Measurements from ENCODE around the gene COL7A1. TPM values are rescaled to one million over a fixed set of nuclear protein-coding genes. Genes with fewer than 3 reads are reported as not detected.

Gene COL7A1
- total and polyA plus RNA-seq, 2 of the 13 experiments (the other 11 are each of a cell fraction or from before 2014, with no cell fraction given): 2.7 to 11.7 TPM

DNA sequence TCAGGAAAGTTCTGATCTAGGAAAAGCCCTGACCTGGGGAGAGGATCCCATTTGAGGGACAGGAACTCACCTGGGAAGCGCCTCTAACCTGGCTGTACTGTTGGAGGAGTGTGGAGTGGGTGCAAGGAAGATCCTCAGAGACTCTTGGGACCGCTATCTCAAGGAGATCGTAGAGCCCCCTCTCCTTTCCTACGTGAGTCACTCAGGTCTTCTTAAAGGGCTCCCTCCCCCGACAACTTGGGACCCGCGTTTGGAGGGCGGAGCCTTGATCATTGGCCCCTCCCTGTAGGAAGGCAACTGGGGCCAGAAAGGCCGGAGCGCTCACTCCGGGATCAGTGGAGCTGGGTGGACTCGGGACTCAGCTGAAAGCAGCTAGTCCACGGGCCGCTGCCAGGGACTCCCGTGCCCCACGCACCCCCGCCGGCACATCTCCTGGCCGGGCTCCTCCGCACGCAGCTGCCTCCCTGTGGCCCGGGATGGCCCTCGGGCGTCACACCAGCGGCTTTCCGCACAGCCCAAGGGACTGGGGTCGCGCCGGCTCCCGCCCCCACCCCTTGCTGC is 39.6 kb upstream of the COL7A1 start:
- Histone ChIP-seq H3K4me2 (ENCODE audit: low read depth, low read length) (peak overlapping the region; percentile 88), H3K27me3 (ENCODE audit: control insufficient read depth in 1 of 2, insufficient read depth in 2 of 2, low read length in 2 of 2) (no peaks in the 10 kb centered on the region; a peak in 1 of 5 replicates), H3K79me2 (ENCODE audit: insufficient read depth, low read length) (peaks cover 43% of the 10 kb centered on the region), H3K4me3 (replicated peaks in 1 of 3; ENCODE audit: insufficient read depth in 1 of 3, low read depth in 2 of 3, low read length in 3 of 3) (peak overlapping the region; percentile 71 to 96 (median 93)), H3K36me3 (replicated peaks in 1 of 2; ENCODE audit: control insufficient read depth in 1 of 2, insufficient read depth in 2 of 2, low read length in 2 of 2) (peaks cover 13 to 40% of the 10 kb centered on the region in 2 experiments; a peak in 4 of 5 replicates), H3K27ac (ENCODE audit: extremely low read length, insufficient read depth, low read length) (peak overlapping the region; percentile 74), H2AFZ (ENCODE audit: low read length) (no peak overlapping the region), H4K20me1 (ENCODE audit: insufficient read depth, low read length) (no peaks in the 10 kb centered on the region), H3K9me3 (ENCODE audit: low read length) (no peaks in the 10 kb centered on the region), H3K4me1 (ENCODE audit: insufficient read depth, low read length) (peaks cover 66% of the 10 kb centered on the region), H3K9ac (ENCODE audit: insufficient read depth, low read depth, low read length) (peak overlapping the region; percentile 83)
- 5% methylated on average over 7 of the region's 30 CpGs for WGBS (ENCODE audit: low lambda C conversion rate)
- POLR2A ChIA-PET: interaction anchor here (0.7 to 4.8 kb wide), 22 partner anchors 12 to 373 kb away, joined by 3 to 140 read pairs (median 7); partner anchors contain the start of genes CCDC51, CELSR3, COL7A1 and IP6K2
- peak; percentile 30 for FAIRE-seq
- intact Hi-C loops (cut with micrococcal nuclease; ENCODE audit: unreplicated experiment) (loop anchor here (1.0 to 2.0 kb wide), 3 partner anchors 16 to 78 kb away; partner anchors contain the start of genes PFKFB4 and UQCRC1), in situ Hi-C loops (cut with HindIII; ENCODE audit: extremely low pct_ligation_motif_present, low pct_unique_long_range_greater_than_20kb) (no loop called here)
- peak; percentile 35 for DNase-seq (ENCODE audit: low spot score)
- CTCF ChIA-PET (ENCODE audit: low intra/inter-chr PET ratio, low total read pairs): interaction anchor here (2.2 kb wide), 1 partner anchor 25 kb away, joined by 13 read pairs; the partner anchor contains the start of gene UQCRC1
- ATAC-seq: peak; percentile 32
- TSS peak; percentile 58 for BruUV-seq (replicated peaks)
- TF ChIP-seq, protein P1, sequence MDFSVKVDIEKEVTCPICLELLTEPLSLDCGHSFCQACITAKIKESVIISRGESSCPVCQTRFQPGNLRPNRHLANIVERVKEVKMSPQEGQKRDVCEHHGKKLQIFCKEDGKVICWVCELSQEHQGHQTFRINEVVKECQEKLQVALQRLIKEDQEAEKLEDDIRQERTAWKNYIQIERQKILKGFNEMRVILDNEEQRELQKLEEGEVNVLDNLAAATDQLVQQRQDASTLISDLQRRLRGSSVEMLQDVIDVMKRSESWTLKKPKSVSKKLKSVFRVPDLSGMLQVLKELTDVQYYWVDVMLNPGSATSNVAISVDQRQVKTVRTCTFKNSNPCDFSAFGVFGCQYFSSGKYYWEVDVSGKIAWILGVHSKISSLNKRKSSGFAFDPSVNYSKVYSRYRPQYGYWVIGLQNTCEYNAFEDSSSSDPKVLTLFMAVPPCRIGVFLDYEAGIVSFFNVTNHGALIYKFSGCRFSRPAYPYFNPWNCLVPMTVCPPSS (IDR thresholded peaks at IDR 0.05): no peak
- TF ChIP-seq ESRRA (CRISPR knock-in tag; IDR thresholded peaks at IDR 0.05; ENCODE audit: low read depth) (0 out of 2 replicates have a peak, but pooled peaks have one; percentile 16), RBM22 (optimal IDR thresholded peaks at IDR 0.05; ENCODE audit: low read length) (no peak), KAT7 (CRISPR knock-in tag; IDR thresholded peaks at IDR 0.05; ENCODE audit: borderline replicate concordance) (no peak), ZNF850 (CRISPR knock-in tag; conservative IDR thresholded peaks at IDR 0.05) (peak; percentile 73; the same call in 1 of the 2 replicates), NFATC3 (CRISPR knock-in tag; IDR thresholded peaks at IDR 0.05) (0 out of 2 replicates have a peak, but pooled peaks have one; percentile 27), ZNF883 (CRISPR knock-in tag; IDR thresholded peaks at IDR 0.05; ENCODE audit: not compliant biosample characterization) (peak; percentile 71), ZNF768 (CRISPR knock-in tag; IDR thresholded peaks at IDR 0.05) (peak; percentile 26; the same call in 1 of the 2 replicates), ZNF75D (CRISPR knock-in tag; IDR thresholded peaks at IDR 0.05; ENCODE audit: borderline replicate concordance) (peak; percentile 83; the same call in 1 of the 2 replicates)
- TF ChIP-seq, protein P2, sequence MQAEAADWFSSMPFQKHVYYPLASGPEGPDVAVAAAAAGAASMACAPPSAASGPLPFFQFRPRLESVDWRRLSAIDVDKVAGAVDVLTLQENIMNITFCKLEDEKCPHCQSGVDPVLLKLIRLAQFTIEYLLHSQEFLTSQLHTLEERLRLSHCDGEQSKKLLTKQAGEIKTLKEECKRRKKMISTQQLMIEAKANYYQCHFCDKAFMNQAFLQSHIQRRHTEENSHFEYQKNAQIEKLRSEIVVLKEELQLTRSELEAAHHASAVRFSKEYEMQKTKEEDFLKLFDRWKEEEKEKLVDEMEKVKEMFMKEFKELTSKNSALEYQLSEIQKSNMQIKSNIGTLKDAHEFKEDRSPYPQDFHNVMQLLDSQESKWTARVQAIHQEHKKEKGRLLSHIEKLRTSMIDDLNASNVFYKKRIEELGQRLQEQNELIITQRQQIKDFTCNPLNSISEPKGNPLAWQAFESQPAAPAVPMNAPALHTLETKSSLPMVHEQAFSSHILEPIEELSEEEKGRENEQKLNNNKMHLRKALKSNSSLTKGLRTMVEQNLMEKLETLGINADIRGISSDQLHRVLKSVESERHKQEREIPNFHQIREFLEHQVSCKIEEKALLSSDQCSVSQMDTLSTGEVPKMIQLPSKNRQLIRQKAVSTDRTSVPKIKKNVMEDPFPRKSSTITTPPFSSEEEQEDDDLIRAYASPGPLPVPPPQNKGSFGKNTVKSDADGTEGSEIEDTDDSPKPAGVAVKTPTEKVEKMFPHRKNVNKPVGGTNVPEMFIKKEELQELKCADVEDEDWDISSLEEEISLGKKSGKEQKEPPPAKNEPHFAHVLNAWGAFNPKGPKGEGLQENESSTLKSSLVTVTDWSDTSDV (CRISPR knock-in tag; IDR thresholded peaks at IDR 0.05): 0 out of 2 replicates have a peak, but pooled peaks have one; percentile 69
- TF ChIP-seq, protein P3, sequence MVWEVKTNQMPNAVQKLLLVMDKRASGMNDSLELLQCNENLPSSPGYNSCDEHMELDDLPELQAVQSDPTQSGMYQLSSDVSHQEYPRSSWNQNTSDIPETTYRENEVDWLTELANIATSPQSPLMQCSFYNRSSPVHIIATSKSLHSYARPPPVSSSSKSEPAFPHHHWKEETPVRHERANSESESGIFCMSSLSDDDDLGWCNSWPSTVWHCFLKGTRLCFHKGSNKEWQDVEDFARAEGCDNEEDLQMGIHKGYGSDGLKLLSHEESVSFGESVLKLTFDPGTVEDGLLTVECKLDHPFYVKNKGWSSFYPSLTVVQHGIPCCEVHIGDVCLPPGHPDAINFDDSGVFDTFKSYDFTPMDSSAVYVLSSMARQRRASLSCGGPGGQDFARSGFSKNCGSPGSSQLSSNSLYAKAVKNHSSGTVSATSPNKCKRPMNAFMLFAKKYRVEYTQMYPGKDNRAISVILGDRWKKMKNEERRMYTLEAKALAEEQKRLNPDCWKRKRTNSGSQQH (CRISPR knock-in tag; IDR thresholded peaks at IDR 0.05; ENCODE audit: low read depth): 0 out of 2 replicates have a peak, but pooled peaks have one; percentile 6
- TF ChIP-seq, protein P4, sequence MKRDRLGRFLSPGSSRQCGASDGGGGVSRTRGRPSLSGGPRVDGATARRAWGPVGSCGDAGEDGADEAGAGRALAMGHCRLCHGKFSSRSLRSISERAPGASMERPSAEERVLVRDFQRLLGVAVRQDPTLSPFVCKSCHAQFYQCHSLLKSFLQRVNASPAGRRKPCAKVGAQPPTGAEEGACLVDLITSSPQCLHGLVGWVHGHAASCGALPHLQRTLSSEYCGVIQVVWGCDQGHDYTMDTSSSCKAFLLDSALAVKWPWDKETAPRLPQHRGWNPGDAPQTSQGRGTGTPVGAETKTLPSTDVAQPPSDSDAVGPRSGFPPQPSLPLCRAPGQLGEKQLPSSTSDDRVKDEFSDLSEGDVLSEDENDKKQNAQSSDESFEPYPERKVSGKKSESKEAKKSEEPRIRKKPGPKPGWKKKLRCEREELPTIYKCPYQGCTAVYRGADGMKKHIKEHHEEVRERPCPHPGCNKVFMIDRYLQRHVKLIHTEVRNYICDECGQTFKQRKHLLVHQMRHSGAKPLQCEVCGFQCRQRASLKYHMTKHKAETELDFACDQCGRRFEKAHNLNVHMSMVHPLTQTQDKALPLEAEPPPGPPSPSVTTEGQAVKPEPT (CRISPR knock-in tag; IDR thresholded peaks at IDR 0.05; ENCODE audit: low read depth): 0 out of 2 replicates have a peak, but pooled peaks have one; percentile 15
- TF ChIP-seq, protein P5, sequence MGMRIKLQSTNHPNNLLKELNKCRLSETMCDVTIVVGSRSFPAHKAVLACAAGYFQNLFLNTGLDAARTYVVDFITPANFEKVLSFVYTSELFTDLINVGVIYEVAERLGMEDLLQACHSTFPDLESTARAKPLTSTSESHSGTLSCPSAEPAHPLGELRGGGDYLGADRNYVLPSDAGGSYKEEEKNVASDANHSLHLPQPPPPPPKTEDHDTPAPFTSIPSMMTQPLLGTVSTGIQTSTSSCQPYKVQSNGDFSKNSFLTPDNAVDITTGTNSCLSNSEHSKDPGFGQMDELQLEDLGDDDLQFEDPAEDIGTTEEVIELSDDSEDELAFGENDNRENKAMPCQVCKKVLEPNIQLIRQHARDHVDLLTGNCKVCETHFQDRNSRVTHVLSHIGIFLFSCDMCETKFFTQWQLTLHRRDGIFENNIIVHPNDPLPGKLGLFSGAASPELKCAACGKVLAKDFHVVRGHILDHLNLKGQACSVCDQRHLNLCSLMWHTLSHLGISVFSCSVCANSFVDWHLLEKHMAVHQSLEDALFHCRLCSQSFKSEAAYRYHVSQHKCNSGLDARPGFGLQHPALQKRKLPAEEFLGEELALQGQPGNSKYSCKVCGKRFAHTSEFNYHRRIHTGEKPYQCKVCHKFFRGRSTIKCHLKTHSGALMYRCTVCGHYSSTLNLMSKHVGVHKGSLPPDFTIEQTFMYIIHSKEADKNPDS (CRISPR knock-in tag; IDR thresholded peaks at IDR 0.05): peak; percentile 62; the same call in 1 of the 2 replicates

All from HepG2 (cell line).